ENCODE data around the gene TUBGCP2. TPM values are rescaled to one million over a fixed set of nuclear protein-coding genes. Genes with fewer than 3 reads are reported as not detected.

Gene TUBGCP2
- total RNA-seq, 1 experiment from 2014 or later: 52.4 TPM

DNA sequence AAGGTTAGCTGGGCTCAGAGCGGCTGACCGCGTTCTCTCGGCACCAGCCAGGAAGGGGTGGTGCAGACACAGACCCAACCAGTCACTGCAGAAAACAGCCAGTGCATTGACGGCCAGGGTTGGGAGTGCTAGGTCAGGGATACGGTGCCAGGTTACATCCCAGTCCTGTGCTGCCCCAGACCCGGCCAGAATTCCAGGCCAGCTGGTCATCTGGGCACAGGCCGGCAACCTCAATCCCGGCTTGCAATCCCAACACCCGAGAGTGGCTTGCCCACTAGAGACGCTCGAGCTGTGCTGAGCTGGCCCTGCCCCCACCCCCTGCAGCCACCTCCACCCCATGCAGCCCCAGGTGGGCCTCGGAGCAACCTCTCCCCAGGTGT is 42.3 kb upstream of the TUBGCP2 start:
- no peak overlapping the region for H3K23ac ChIP-seq (ENCODE audit: insufficient read length, low read depth, low read length)
- peaks cover 2 to 21% of the 10 kb centered on the region in 2 experiments; a peak in 2 of 4 replicates for H3K4me1 Mint-ChIP-seq
- no peak overlapping the region for H4K8ac ChIP-seq (replicated peaks; ENCODE audit: insufficient read length, low read depth, low read length)
- no peaks in the 10 kb centered on the region for H3K79me2 ChIP-seq (ENCODE audit: insufficient read depth, low read length)
- H3K4ac ChIP-seq (ENCODE audit: low read depth, low read length): no peak overlapping the region
- H3K4me2 ChIP-seq (ENCODE audit: insufficient read depth, insufficient read length, low read length): no peak overlapping the region
- no peak overlapping the region for H2AK5ac ChIP-seq (ENCODE audit: insufficient read length, low read length)
- H2AFZ ChIP-seq (ENCODE audit: low read length): no peak overlapping the region
- H3K79me1 ChIP-seq (ENCODE audit: insufficient read depth, low read depth, low read length, poor library complexity, severe bottlenecking): no peaks in the 10 kb centered on the region
- H3K36me3 Mint-ChIP-seq (ENCODE audit: insufficient read depth in 1 of 3, low read depth in 3 of 3): peaks cover 0 to 3% (median 0%) of the 10 kb centered on the region in 3 experiments; a peak in 1 of 7 replicates
- H2BK20ac ChIP-seq (ENCODE audit: low read depth, low read length, poor library complexity, severe bottlenecking): no peak overlapping the region
- H3K27ac ChIP-seq (ENCODE audit: insufficient read length, low read depth, low read length): no peak overlapping the region
- no peak overlapping the region for H2BK120ac ChIP-seq (ENCODE audit: low read depth, low read length, poor library complexity, severe bottlenecking)
- no peak for DNase-seq
- no peak overlapping the region for H2BK5ac ChIP-seq (ENCODE audit: insufficient read length, low read length)
- no peaks in the 10 kb centered on the region for H4K20me1 ChIP-seq (ENCODE audit: control insufficient read depth, insufficient read depth, insufficient read length)
- no peak overlapping the region for H3K27ac Mint-ChIP-seq
- no peak overlapping the region for H3K9ac ChIP-seq (ENCODE audit: extremely low read depth, insufficient read length, low read length)
- H3K56ac ChIP-seq (ENCODE audit: insufficient read length, low read depth, low read length): no peak overlapping the region
- H3K18ac ChIP-seq (ENCODE audit: insufficient read length, low read depth, low read length): no peak overlapping the region
- H2BK12ac ChIP-seq (ENCODE audit: insufficient read length, low read depth, low read length): no peak overlapping the region
- H3K9me3 Mint-ChIP-seq: no peaks in the 10 kb centered on the region
- no peak overlapping the region for H4K91ac ChIP-seq (ENCODE audit: insufficient read length, low read depth, low read length)
- no peaks in the 10 kb centered on the region for H3K4me1 ChIP-seq (ENCODE audit: insufficient read depth, low read length)
- TF ChIP-seq, protein P1, sequence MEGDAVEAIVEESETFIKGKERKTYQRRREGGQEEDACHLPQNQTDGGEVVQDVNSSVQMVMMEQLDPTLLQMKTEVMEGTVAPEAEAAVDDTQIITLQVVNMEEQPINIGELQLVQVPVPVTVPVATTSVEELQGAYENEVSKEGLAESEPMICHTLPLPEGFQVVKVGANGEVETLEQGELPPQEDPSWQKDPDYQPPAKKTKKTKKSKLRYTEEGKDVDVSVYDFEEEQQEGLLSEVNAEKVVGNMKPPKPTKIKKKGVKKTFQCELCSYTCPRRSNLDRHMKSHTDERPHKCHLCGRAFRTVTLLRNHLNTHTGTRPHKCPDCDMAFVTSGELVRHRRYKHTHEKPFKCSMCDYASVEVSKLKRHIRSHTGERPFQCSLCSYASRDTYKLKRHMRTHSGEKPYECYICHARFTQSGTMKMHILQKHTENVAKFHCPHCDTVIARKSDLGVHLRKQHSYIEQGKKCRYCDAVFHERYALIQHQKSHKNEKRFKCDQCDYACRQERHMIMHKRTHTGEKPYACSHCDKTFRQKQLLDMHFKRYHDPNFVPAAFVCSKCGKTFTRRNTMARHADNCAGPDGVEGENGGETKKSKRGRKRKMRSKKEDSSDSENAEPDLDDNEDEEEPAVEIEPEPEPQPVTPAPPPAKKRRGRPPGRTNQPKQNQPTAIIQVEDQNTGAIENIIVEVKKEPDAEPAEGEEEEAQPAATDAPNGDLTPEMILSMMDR (conservative IDR thresholded peaks at IDR 0.05): no peak
- no peak overlapping the region for H4K5ac ChIP-seq (ENCODE audit: insufficient read length, low read depth, low read length)
- WGBS (ENCODE audit: extremely low coverage, insufficient read length, low lambda C conversion rate): no CpG with 5 or more reads among the region's 13 CpGs
- H3K4me3 Mint-ChIP-seq: no peak overlapping the region
- no peak overlapping the region for H3K14ac ChIP-seq (ENCODE audit: insufficient read depth, low read length)
- H2BK15ac ChIP-seq (ENCODE audit: low read depth, low read length): no peak overlapping the region
- no peaks in the 10 kb centered on the region for H3K9me3 ChIP-seq (ENCODE audit: control insufficient read depth, low read depth, low read length)
- peaks cover 6% of the 10 kb centered on the region for H3K27me3 Mint-ChIP-seq (ENCODE audit: low read depth)
- H3K27me3 ChIP-seq (ENCODE audit: insufficient read depth, low read length): no peaks in the 10 kb centered on the region; the same call in 1 of the 2 replicates
- H3T11ph ChIP-seq (ENCODE audit: low read length): no peak overlapping the region
- no peaks in the 10 kb centered on the region for H3K23me2 ChIP-seq (ENCODE audit: insufficient read length, low read depth, low read length, poor library complexity, severe bottlenecking)

Data from H9 (cell line).